Inferior parietal cortex (tissue), 1 donor: ENCODE data around the gene CLIC1.

Experiments used
- DNase-seq: peaks from one replicate; pipeline ENCODE4 v3.0.0-alpha.2; 2016; ENCODE audit errors: extremely low spot score

Gene CLIC1

DNA sequence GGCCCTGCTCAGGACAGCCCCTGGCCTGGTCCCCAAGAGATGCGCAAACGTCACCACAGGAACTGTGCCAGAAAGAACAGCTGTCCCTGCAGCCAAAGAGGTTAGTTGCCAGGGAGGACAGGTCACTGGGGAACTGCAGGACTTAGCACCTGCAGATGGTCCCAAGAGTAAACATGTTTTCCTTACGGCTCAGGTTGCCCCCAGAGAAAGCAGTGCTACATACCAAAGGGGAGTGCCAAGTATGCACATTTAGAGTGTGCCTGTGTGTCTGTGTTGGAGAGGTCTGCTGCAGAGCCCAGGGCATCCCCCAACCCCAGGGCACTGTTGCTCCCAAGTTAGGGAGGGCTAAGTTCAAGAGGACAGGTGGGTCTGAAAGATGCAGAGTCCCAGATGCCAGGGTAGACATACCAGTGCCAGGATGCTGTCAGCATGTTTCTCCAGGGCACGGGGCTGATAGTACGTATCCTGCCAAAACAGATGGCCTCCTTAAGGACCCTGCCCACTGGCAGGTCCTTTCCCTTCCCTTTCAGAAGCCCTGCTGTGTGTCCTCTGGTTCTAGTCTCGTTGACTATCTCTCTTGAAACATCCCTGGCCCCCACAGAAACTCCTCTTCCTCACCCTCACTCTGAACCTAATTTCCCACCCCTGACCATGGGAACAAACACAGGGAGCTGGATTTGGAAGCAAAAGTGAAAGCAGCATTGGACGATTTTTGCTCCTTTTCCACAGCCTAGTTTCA is 34.5 kb downstream of the CLIC1 start:
- no peak for DNase-seq

DNA sequence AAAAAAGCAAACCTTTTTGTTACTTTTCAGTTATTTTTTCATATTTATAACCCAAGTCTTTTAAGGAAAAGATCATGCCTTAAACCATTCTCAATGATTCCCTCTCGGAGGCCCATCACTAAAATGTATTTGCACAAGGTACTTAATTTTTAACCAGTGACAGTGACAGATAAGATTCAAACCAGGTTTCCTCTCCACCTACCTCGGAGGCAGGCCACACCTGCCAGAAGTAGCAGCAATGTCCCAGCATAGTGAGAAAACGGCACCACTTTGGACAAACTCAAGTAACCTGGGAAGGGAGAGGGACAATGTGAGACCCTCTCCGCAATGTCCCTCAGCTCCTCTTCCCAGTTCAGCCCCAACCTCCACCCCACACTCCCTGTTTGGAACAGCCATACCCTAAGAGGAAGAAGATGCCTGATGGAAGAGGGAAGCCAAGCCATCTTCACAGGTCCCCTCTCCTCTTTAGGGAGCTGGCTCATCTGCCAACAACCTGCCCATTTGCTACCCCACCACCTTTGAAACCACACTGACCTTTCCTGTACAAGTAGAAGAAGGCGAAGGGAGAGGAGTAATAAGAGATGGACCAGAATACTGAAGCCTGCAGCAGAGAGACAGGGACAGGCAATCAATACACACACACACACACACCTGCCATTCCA is 35.5 kb downstream of the CLIC1 start:
- DNase-seq = no peak

DNA sequence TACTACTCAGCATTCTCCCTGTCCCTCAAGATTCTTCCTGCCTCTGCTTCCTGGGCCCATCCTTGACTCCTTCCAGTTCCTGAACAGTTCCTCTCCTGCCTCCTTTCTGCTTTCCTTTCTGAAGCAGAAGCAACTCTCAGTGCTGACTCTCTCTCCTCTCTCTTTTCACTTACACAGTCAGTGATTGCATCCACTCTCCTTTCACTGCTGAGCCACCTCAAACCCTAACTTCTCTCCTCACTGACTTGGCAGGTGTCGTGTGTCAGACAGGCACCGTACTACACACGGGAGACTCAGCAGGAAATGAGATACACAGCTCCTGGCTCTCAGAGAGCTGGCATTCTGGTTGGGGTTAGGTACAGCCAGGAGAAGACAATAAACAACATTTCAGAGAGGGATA is 38.8 kb downstream of the CLIC1 start:
- no peak for DNase-seq

- DNase-seq = no peak
Measured at GRCh38 chr6:31693535-31693934, 42.8 kb downstream of the CLIC1 start.

DNA sequence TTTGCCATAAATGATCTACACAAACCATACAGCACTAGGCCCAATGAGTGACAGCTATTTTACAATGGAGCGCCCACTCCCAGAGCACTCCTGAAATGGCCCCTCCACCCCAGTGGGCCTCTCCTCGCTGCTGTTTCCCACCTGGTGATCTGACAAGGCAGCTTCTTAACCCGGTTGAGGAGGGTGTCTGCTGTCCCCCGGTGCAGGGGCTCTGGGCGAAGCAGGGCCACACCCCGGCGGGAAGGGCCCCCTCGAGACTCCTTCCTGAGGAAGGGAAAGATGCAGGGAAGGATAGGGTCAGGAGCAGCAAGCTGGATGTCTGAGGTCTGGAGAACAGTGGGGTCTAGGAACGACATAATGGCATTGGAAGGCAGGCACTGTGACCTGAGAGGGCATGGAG is 43.4 kb downstream of the CLIC1 start:
- DNase-seq = no peak

GRCh38 chr6:31692353-31692752 is 44.0 kb downstream of the CLIC1 start:
- DNase-seq = no peak

DNA sequence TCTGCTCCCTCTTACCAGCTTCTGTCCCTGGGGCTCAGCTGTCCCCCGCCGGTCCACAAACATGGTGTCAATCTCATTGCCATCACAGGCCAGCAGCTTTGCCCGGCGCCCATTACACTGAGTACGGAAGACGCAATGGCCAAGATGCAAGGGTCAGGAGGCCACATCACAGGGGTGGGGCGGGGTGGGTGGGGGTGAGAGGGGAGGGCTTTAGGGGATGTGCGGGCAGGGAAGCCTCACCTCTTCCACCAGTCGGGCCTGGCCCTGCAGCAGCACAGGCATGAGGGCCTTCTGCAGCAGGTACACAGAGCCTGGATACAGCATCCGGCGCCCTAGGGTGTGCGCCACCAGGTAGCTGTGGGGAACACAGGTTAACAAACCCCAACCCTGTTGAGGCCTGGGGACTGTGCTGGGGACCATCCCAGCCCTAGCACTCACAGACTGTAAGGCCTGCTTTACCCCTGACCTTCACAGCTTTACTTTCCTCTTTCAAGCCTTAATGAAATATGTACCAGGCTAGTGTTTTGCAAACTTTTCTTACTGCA is 44.7 kb downstream of the CLIC1 start:
- DNase-seq = no peak

DNA sequence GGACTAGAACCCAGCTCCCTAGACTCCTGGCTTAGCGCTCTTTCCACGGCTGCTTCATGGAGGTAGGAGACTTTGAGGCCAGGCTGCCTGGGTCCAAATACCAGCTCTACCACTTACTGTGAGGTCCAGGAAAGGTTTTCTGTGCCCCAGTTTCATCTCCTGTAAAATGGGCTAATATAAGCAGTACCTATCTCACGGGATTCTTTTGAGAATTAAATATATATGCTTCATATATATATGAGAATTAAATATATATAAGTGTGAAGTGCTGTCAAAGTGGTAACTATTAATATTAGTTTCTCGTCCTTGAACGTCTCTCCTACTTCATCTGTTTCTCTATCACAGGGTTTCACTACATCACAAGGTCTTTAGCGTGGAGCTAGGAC is 45.3 kb downstream of the CLIC1 start:
- no peak for DNase-seq

GRCh38 chr6:31690231-31691077 is 45.9 kb downstream of the CLIC1 start:
- peak; percentile 17 for DNase-seq

- DNase-seq = no peak
Measured at GRCh38 chr6:31689249-31690110, 46.9 kb downstream of the CLIC1 start.

DNA sequence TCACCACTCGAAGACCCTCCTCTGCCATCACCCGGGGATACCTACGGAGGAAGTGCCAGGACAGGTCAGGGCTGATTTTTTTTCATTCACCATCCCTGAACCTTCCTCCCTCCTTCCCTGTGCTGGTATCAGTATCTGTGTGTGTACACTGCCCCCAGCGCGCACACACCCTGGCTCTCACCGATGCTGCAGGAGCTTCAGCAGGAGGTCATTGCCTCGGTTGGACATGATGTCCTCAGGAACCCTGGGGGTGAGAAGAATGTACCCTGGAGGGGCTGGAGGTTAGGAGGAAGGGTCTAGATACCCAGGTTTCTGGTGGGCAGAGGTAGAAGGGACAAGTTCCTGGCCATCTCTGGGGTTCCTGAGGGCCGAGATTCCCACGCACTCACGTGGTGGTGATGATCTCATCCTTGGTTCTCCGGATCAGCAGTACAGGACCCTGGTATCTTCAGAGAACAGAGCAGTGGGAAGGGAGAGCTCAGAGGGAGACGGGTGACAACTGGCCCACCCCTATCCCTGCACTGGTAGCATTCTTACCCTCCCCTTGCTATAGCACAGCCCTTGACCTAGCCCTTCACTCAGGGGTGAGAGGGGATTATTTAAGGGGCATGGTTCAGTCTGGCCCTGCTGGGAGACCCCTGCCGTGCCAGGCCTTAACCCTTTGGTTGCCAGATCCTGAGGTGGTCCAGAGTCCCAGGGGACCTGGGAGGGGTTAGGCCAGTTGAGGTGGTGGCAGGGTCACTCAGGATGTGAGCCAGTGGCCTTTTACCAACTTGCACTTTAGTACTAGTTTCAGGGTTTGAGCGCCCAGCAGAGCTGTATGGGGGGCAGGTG is 48.3 kb downstream of the CLIC1 start:
- DNase-seq = no peak

DNA sequence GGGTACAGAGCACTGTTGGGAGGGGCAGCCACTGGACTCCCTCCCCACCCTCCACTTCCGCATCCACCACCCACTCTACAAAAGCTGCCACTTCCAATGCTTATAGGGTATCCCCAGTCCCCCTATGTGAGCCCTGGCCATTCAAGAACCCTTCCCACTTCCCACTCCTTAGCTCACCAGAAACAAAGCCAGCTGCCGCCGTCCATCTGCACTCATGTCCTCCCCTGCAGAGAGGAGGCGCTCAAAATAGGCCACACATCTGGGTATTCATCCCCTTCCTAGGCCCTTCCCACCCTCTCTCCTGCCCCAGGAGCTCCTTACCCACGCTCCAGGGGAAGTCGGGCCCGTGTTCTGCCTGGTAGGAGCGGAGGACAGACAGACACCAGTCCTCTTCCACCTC is 49.0 kb downstream of the CLIC1 start:
- no peak for DNase-seq

GRCh38 chr6:31686483-31686882 is 49.8 kb downstream of the CLIC1 start:
- no peak for DNase-seq

- no peak for DNase-seq
Measured at GRCh38 chr6:31683591-31683990, 52.7 kb downstream of the CLIC1 start.

GRCh38 chr6:31681135-31681671 is 55.1 kb downstream of the CLIC1 start:
- peak; percentile 29 for DNase-seq
